HEK293T (cell line): ENCODE measurements around the gene SLC10A2.

ENCODE experiments used
- ARNT ChIP-seq: fragments of 450-650 bp; IDR thresholded peaks from 2 replicates; pipeline ENCODE4 v1.6.1; 2017; ENCODE audit warnings: mild to moderate bottlenecking
- BHLHE40 ChIP-seq: fragments of 450-650 bp; IDR thresholded peaks from 2 replicates; pipeline ENCODE4 v1.6.1; 2016; ENCODE audit warnings: mild to moderate bottlenecking, moderate library complexity, borderline replicate concordance
- CTBP1 ChIP-seq: fragments of 450-650 bp; IDR thresholded peaks from 2 replicates; pipeline ENCODE4 v1.6.1; 2016; ENCODE audit warnings: borderline replicate concordance
- ELF4 ChIP-seq: fragments of 450-650 bp; IDR thresholded peaks from 2 replicates; pipeline ENCODE4 v1.6.1; 2017; ENCODE audit warnings: antibody characterized with exemption
- FOXA1 ChIP-seq: fragments of 450-650 bp; IDR thresholded peaks from 2 replicates; pipeline ENCODE4 v1.6.1; 2016; ENCODE audit warnings: mild to moderate bottlenecking
- FOXK2 ChIP-seq: fragments of 450-650 bp; IDR thresholded peaks from 2 replicates; pipeline ENCODE4 v1.6.1; 2016; ENCODE audit warnings: mild to moderate bottlenecking
- FOXM1 ChIP-seq: fragments of 450-650 bp; IDR thresholded peaks from 2 replicates; pipeline ENCODE4 v1.6.1; 2017; ENCODE audit warnings: mild to moderate bottlenecking, borderline replicate concordance
- LEF1 ChIP-seq: fragments of 450-650 bp; IDR thresholded peaks from 2 replicates; pipeline ENCODE4 v1.6.1; 2017; ENCODE audit warnings: mild to moderate bottlenecking, borderline replicate concordance
- NFRKB ChIP-seq: fragments of 450-650 bp; IDR thresholded peaks from 2 replicates; pipeline ENCODE4 v1.6.1; 2016; ENCODE audit warnings: mild to moderate bottlenecking, moderate library complexity
- SUZ12 ChIP-seq: fragments of 450-650 bp; IDR thresholded peaks from 2 replicates; pipeline ENCODE4 v1.6.1; 2016; ENCODE audit warnings: mild to moderate bottlenecking
- TF ChIP-seq, protein P1 (sequence below): fragments of 450-650 bp; IDR thresholded peaks from 2 replicates; pipeline ENCODE4 v1.6.1; 2016

DNA sequence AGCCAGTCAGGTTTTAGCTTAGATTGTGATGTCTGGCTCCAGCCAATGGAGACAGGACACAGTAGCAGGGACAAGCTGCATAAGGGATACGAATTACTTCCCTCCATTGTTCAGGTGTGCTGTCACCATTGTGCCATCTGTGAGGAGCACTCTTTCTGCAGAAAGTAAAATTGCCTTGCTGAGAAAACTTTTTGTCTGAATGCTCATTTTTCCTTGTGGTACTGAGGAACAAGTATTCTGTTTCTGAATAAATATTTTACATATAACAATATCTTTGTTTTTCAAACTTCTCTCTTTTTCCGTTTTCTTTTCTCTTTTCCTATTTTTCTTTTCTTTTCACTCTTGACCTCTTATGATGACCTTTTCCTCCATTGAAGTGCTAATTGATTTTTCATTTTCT, 10.2 kb downstream of the SLC10A2 start:
- TF ChIP-seq LEF1 (no peak), FOXA1 (no peak), ARNT (no peak), SUZ12 (no peak), BHLHE40 (no peak), FOXM1 (no peak), NFRKB (no peak), FOXK2 (no peak), ELF4 (no peak), CTBP1 (no peak)
- TF ChIP-seq, protein P1, sequence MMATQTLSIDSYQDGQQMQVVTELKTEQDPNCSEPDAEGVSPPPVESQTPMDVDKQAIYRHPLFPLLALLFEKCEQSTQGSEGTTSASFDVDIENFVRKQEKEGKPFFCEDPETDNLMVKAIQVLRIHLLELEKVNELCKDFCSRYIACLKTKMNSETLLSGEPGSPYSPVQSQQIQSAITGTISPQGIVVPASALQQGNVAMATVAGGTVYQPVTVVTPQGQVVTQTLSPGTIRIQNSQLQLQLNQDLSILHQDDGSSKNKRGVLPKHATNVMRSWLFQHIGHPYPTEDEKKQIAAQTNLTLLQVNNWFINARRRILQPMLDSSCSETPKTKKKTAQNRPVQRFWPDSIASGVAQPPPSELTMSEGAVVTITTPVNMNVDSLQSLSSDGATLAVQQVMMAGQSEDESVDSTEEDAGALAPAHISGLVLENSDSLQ = no peak
